HG02840 (cell line): ENCODE measurements around the gene WHAMM.
"Not testable (repeated sequence)": the region's sequence is repeated elsewhere in the genome, so short reads cannot be mapped to it uniquely, and the experiment has no call there.

ENCODE experiments used
- ATAC-seq: cut with Tn5 transposase; IDR thresholded peaks from one replicate; pipeline ENCODE4 v1.9.1; 2021; ENCODE audit warnings: mild to moderate bottlenecking, moderate library complexity, moderate number of reproducible peaks; ENCODE audit not compliant: unreplicated experiment, low FRiP score

The WHAMM gene

DNA sequence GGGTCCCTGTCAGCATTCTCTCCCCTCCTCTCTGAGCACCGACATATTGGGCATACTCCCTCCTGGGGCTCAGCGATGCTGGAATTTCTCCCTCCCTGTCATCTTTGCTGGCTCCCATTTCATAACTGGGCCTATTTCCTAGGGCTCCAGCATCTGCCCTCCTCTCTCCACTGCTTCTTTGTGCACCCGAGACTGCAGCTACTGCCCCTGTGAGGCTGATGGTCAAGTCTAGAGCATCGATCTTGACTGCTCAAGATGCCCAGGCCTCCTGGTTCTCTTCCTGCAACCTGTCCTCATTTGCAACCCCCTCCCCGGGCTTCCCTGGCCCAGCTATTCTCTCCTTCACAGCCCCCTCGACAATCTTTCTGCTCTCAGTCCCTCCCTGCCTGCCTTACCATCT lies 53.5 kb downstream of the WHAMM start:
- ATAC-seq, result no peak

DNA sequence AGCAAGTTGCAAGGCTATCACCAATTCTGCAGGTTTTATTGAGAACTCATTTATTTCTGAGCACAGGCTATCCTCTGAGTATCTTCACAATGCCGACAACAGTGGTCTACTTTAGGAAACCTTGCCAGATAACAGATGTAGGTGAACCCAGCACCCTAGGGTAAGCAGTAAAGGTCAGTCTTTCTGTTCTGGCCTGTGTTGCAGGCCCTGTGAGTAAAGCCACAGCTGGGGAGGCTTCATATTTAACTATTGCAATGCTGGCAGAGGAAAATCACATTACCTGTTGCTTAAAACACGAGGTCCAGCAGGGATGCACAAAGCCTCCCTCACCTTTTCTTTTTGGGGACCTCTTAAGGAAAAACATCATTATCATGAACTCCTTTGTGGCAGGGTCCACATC lies 55.5 kb downstream of the WHAMM start:
- ATAC-seq, result no peak

DNA sequence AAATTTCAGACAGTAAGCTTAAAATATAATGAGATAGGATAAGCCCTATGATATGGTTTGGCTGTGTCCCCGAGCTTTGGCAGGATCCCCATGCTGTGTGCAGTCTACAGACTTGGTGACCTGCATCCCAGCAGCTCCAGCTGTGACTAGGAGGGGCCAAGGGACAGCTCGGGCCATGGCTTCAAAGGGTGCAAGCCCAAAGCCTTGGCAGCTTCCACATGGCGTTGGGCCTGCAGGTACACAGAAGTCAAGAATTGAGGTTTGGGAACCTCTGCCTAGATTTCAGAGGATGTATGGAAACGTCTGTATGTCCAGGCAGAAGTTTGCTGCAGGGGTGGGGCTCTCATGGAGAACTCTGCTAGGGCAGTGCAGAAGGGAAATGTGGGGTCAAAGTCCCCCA lies 56.2 kb downstream of the WHAMM start:
- ATAC-seq, result not testable (repeated sequence)

DNA sequence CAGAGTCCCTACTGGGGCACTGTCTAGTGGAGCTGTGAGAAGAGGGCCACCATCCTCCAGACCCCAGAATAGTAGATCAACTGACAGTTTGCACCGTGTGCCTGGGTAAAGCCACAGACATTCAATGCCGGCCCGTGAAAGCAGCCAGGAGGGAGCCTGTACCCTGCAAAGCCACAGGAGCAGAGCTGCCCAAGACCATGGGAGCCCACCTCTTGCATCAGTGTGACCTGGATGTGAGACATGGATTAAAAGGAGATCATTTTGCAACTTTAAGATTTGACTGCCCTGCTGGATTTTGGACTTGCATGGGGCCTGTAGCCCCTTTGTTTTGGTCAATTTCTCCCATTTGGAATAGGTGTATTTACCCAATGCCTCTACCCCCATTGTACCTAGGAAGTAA lies 56.6 kb downstream of the WHAMM start:
- ATAC-seq, result not testable (repeated sequence)

DNA sequence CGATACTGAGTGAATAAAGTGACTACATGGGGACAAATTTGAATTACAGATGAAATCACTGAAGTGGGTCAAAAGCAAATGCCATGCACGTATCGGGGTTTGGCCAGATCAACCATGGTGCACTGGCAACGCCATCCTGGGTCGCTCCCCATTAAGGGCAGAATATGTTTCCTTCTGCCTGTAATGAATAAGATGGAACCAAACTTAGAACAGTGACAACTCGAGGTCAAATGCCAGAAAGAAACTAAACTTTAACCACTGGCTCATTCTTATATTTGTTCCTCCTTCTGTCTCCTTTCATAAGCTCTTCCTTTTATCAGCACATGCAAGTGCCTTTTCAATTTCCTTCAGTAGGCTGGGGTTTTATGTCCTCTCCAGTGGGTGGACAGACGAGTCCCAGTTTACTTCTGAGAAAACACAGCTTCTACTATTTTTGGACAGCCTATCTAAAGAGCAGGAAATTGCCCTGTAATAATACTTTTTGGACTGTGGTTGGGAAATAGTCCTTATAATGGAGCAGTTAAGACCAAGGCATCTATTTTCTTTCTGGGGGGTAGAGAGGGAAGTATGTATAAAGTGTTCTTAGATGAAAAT lies 61.4 kb downstream of the WHAMM start:
- ATAC-seq, result no peak

DNA sequence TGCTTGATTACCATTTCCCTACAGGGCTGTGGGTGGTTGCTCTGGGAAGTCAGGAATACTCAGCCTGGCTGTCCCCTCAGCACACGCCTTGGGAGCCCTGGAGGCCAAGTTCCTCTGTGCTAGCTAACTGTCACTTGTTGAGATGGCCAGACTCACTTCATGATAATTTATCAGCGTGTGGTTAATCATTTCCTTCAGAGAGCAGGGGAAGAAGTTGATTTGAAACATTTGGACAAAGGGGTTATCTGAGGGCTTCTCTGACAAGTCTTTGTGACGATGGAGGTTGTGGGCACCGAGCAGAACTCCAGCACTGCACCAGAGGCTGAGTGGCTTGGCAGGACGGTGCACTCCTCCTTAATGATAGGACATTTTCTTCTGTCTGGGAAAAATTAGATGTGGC lies 61.9 kb downstream of the WHAMM start:
- ATAC-seq, result no peak

DNA sequence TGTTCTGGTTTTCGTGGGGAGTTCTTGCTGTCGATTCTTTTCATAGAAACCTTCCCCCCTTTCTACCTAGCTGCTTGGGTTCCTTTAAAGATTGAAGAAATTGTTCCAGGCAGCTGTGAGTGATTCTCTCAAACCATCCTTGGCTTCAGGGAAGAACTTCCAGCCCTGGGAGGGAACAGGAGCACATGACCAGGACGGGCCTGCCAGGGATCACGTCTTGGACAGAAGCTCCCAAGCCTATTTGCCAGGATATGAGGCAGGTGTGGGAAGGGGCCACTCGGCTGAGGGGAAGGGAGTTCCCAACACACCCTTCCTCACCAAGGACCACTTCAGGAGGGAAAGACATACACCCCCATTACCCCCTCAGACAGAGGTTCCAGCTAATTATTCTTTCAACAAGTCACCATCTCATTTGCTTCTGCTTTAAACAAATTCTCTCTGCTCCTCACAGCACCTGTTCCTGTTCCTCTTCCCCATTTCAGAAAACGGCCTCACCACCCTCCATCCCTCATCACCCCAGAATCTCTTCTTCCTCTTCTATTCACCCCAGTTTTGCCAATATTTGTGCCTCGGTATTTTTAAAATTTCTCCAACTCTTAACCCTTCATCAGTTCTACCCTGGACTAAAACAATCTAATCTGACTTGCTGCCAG lies 62.5 kb downstream of the WHAMM start:
- ATAC-seq, result no peak

DNA sequence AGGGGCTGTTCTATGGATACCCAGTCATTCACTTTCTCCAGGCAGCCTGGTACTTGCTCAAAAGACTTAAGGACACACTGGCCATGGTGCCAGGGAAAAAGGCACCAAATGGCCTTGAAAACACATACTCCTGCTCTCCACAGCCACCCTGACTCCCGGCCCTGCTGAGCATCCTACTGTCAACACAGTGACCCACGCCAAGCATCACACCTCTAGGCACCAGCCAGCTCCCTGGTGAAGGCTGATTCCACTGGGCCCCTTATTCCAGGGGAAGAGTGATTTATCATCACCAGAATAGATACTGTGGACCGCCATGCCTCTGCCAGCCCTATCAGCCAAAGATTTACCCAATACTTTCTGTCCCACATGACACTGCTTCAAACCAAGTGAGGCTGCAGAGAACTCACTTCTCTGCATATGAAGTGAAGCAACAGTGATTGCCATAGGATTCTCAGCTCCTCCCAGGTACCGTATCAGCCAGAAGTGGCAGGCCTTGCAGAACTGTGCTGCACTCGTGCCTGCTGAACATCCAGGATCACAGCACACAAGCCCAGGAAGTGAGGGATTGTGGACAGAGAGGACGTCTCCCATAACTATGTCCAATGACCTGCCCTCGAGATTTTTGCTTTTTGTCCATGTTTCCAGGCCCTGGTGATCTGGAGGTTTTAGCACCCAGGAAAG lies 63.7 kb downstream of the WHAMM start:
- ATAC-seq, result no peak

DNA sequence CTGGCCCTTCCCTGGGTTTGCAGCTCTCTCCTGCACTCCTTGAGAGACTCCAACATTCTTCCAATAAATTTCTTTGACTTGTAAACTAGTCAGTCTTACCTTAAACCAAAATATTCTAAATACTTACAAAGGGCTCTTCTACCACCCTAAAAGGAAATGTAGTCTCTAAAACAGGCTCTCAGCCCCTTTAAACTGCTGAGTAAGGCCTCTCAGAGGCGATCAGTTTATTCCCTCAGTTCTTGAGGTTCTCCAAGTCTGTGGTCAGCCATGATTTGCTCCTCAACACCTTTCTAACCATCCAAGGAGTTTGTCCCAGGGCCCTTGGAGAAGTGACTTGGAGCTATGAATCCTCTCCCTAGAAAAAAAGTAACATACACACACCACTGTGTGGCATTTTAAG lies 64.8 kb downstream of the WHAMM start:
- no peak for ATAC-seq

DNA sequence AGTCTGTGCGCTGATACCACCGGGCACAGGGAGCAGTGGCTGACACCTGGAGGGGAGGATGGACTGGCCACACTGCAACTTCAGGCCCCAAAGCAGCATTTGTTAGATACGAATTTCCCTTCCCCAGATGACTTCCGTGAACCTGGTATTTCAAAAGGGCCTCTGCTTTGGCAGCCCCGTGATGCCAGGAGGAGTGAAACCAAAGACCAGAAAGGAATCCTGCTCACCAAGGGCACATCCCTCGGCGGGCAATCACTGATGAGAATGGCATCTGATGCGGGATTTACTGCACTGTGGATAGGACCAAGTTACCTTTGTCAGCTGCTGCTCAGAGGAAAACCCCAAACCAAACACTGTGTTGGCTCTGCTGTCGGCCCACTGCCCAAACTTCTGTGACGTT lies 65.5 kb downstream of the WHAMM start:
- ATAC-seq, result no peak

DNA sequence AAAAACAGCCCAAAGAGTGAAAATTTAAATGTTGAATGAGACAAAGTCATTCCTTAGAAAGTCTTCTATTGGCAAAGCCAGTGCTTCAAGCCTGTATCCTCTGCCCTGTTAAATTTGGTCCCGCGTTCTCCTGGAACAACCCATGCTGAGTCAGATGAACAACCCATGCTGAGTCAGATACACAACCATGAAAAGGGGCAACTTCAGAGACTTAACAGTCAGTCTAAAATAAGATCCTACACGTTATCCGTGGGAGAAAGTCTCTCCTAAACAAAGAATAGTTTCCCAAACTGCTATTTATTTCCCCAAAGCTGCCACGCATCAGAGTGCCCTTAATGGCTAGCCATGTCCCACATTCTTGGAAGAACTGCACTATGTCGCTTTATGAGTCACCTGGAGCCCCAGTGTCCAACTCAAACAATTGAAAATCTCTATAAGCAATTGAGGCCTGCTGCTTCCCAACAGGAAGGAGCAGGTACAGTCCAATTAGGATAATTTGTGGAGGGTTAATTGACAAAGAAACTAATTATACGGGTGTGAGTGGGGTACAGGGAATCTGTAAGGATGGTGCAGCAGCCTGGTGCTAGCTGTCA lies 66.1 kb downstream of the WHAMM start:
- no peak for ATAC-seq

DNA sequence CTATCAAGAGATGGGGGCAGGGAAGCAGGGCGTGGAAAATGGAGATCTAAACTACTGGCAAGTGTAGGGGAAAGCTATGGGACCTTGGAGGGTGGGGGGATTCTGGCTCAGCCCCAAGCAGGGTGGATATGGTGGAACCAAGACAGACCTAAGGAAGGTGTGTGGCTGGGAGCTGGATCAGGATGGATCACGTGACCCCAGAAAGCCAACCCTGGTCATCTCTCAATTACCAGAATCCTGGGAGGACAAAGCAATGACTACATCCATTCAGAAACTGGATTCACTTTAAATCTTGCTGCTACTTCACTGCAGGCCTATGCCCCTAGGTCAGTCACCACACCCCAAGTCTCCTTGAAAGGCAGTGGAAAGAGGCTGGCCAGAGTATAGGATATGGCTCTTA lies 68.4 kb downstream of the WHAMM start:
- ATAC-seq, result no peak

DNA sequence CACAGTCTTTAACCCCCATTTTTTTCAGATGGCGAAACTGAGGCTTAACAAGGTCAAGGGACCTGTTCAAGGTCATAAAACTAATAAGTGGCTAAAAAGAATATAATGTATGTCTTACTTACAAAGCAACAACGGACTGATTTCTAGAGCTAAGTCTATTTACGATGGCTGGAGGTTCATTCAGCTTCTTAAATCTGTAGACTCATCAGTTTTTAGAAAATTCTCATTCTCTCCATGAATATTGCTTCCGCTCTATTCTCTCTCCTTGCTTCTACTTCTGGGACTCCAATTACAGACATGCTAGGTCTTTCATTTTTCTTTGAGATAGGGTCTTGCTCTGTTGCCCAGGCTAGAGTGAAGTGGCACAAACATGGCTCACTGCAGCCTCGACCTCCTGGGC lies 68.9 kb downstream of the WHAMM start:
- ATAC-seq, result no peak

DNA sequence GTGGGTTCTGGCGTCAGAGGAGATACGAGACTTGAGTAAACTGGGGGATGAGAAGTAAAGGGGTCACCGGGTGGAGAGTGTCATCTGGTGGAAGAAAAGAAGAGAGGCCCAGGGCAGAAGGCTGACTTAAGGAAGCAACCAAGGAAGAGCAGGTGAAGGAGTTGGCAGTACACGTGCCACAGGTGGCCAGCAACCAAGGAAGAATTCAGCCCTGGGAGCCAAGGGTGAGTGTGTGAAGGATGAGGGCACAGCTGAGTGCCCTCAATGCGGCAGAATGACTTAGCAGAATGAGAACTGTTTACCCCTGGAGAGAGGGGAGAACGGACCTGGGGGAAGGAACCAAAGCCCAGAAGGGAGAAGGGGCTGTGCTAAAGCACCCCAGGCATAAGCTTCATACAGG lies 71.3 kb downstream of the WHAMM start:
- no peak for ATAC-seq

DNA sequence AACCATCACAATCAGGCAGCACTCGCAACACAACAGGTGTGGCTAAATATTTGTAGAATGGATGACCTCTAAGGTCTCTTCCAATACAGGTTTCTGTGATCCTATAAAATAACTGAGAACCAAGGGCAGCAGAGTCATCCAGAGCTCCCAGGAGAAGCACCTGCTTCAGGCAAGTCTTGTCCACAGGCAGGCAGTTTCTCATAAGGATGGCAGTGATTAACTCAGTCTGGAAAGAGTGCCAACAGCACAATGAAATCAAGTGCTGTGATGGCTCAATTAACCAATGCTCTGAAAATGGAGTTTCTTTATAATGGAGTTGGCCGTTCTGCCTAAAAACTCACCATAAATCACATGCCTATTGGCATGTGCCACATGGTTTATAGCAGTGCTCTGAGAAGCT lies 72.3 kb downstream of the WHAMM start:
- no peak for ATAC-seq

DNA sequence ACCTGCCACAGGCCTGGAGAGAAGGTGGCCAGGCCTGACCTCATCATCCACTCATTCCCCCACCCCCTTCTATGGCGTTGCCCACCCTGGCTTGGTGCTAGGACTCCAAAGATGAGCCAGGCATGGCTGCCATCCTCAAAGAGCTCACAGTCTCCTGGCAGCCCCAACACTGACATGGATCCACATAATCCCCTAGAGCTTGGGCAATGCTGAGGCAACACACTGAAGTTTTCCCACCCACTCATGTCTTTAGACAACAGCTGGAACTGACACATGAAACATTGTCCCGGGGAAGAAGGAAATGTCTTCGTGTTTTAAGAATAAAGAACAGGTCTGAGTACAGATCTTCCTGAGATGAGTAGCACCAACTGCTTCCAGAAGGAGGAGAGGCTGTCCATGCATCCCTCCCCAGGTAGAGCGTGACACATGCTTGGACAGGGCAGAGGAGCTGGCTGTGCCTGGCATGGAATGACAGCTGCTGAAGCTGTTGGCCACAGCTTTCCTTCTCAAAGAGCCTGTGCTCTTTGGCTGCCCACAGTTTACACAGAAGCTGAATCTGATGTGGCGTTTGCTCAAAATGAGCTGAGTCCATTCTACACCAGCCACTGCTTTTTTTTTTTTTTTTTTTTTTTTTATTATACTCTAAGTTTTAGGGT lies 73.0 kb downstream of the WHAMM start:
- ATAC-seq, result no peak
